GM18861 (cell line): ENCODE data around the gene ATP2A3.

Experiments used
- ATAC-seq: cut with Tn5 transposase; IDR thresholded peaks from one replicate; pipeline ENCODE4 v1.9.1; 2021; ENCODE audit not compliant: unreplicated experiment

ATP2A3 gene

DNA sequence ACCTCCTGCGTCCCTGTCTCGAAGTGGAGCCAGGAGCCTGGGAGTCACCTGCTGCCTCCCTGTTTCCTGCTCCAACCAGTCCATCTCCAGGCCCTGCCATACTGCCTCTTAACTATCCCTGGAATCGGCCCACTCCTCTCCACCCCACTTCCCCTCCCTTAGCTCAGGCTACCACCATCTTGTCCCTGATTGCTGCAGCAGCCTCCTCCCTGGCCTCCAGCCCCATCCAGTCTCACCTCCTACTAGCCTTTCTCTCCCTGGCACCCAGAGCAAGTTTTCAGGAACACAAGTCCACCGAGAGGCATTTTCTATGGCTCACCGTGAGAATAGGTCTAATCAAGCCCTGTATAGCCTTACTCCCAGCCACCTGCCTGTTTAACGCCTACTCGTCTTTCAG lies 70.5 kb downstream of the ATP2A3 start:
- ATAC-seq, result no peak

DNA sequence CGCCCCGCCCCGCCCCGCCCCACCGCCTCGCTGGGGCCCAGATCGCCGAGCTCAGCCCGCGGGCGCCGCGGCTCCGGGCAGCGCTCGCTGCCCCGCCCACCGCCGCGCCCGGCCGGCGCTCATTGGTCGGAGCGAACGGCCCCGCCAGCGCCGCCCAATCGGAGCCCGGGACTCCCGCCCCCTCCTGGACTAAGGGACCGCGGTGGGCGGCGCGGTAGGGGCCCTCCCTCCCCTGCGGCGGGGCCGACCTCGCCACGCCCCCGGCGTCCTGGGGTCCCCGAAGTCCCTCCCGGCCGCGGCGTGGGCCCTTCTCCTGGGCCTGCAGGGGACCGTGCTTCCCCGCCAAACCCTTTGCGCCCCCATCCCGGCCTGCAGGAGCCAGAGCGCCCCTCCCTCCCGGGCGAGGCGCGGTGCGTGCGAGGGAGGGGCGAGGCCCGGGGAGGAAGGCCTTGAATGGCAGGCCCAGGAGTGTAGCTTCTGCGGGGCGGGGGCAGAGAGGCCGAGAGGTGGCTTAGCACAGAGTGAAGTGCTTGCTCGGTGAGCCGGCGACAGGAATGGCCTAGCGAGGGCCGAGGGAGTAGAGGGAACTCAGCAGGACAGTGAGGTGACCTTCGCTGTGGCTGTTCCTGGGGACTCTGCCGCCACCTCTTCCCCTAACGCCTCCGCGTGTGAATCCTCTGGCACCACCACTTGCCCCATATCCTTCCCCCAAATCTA lies 71.1 kb downstream of the ATP2A3 start, which contains the start of gene CAMKK1:
Gene CAMKK1 (minus strand): TSS at position 51 of the 717 bp plus-strand sequence. CDS start 7,366 bp downstream, outside the sequence.
- peak; percentile 62 for ATAC-seq

DNA sequence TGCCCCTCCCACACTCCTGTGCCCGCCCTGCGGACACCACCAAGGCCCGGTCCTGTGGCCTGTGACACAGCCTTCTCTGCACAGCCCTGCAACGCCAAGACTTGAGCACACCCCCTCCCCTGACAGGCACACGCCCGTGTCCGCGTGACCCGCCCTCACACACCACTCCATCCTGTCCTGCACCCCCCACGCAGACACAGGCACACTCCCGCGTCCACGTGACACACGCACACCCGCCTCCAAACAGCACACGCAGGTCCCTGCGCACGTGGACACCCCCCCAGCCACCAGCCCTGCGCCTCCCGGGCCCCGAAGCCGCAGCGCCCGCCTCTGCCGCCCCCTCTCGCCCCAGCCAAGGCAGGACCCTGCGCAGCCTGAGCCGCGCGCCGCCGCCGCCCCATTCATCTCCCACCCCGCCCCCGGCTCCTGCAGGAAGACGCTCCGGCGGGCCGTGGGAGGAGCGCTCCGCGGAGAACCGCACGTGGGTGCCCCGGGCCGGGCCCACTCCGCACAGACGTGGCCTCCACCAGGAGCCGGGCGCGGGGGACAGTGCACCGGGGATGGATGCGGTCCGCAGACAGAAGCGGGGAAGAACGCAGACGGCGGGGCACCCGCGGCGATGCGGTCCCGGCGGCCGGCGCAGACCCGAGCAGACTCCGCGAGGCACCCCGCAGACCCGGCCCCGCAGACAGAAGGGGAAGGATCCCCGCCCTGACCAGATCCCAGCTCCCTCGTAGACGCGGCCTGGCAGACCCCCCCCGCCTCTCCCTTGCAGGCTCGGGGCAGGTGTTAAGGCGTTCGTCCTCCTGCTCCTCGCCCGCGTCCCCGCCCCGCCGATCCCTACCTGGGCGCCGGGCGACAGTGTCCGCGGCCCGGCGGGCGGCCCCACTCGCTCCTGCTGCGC lies 71.9 kb downstream of the ATP2A3 start:
- no peak for ATAC-seq

DNA sequence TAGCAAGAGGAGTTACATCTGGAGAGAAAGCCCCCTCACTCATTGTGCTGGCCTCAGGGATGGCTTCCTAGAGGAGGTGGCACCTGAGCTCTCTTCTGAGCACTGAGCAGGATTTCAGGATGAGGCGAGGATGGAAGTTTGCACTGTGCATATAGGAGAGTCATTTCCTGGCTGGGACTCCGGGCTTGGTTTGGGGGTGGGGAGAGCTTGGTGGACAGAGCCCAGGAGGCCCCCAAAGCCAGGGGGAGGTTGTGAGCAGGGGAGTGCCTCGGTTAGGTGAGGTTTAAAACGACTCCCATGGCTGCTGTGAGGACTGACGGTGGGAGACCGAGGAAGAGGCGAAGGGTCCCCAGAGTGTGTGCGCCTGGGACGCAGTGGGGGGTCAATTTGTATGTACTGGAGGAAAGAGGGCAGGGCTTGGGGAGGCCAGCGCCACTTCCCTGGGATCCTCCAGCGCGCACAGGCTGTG lies 72.6 kb downstream of the ATP2A3 start:
- no peak for ATAC-seq

DNA sequence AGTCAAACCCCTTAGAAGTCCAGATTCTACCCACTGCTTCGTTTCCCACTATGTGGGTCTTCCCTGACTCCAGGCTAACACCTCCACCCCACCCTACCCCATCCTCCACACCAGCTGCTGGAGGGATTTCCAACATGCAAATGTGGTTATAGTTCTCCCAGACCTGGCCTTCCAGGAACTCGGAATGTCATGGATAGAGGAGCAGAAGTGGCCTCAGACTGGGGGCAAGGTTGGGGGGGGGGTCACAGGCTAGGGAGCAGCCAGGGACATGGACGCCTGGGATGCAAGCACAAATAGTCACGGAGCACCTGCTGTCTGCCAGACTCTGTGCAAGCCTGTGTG lies 73.4 kb downstream of the ATP2A3 start:
- no peak for ATAC-seq

DNA sequence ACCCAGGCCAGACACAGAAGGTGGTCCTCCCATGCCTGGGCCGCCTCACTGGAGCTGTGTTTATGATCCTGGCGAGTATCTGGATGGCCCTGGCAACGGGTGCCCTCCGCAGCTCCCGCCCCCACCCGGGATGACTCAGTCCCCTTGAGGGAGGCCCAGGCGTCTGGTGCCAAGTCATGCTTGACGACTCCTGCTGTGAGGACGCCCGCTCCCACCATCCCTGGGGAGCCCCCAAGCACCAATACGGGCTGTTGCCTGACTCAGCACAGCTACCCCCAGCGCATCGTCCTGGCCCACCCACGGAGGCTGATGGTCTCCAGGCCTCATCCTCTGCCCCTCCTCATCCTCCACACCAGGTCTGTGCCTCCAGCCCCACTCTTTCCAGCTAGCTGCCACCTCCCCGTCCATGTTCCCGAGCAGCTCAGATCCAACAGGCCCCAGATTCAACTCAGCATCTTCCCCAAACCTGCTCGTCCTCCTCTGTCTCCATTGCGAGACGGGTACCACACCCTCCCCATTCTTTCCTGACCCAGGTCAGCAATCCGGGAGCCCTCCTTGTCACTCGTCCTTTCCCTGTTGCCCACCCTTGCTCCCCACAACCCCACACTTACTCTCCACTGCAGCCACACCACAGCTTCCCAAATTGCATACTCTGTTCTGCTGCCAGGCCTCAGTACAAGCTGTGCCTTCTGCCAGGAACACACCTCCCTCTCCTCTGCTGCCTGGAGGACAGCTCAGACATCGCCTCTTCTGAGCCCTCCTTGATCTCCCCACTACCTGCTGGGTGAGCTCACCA lies 74.0 kb downstream of the ATP2A3 start:
- ATAC-seq, result no peak

DNA sequence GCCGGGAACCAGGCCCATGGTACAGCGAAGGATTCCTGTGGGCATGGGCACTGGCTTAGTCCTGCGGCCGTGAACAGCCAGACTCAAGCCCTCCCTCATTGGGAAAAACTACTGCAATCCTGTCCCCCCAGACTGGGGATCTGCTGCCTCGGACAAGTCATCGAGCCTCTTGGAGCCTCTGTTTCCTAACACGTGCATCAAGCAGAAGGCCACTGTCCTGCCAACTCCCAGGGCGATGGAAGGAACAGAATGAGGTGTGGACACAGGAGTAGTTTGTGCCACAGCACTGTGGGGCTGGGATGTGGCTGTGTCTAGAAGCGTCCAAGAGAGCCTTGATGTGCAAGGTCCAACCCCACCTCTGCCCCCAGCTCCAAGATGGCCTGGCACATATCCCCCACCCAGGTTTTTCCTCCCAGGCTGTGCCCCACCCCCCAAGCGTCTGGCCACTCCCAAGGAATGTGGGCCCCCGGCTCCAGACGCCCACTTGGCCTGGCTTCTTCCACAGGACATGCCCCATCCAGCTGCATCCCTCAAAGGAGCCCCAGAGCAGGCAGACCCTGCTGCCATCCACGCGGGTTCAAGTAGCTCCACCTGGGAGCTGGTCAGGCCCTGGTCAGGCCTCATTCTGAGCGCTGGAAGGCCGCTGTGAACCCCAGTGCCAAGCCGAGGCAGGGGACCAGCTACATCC lies 74.8 kb downstream of the ATP2A3 start:
- no peak for ATAC-seq

DNA sequence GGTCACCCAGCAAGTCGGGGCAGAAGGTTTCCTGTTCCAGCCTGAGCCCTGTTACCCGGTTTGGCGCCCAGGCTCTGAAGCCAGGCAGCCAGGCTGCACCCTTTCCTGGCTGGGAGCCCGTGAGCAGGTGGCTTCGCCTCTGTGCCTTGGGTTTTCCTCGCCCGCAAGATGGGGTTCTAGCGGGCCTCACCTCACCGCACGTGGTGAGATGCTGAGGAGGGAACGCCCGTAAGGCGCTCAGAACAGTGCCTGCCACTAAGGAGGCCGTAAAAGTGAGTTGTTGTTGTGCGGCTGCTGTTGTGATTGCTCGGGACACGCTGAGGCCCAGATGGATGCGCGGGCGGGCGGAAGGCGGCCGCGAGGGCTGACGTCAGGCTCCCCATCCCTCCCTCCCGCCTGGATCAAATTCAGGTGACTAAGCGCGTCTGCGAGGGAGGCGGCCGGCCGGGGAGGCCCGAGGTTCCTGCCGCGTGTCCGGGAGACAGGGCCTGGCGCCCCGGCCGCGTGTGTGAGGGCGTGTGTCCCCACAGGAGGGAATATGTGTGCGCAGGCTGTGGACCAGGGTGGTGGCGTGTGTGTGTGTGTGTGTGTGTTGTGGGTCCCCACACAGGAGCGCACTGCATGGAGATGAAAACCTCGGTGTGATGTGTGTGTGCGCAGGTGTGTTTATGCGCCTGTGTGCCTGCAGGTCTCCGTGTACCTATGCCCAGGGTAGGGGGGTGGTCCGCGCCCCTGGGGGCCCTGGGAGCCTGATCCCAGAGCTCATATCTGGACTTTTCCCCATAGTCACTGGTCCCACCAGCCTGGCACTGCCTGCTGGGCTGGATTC lies 75.7 kb downstream of the ATP2A3 start:
- no peak for ATAC-seq

DNA sequence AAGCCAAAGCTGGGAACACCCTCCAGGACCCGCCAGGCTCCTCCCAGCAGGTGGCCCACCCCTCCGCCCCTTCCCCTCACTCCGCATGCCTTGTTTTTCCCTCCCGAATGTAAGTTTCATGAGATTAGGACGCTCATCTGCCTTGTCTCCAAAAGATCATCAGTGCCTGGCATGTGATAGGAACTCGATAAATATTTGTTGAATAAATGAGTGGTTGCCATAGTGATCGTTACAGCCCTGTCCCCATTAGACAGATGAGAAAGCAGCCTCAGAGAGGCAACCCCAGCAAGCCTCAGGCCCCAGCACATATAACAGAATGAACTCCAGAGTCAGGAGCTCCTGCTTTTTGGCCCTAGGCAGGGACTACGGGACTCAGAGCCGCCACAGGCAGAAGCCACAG lies 76.4 kb downstream of the ATP2A3 start:
- no peak for ATAC-seq

DNA sequence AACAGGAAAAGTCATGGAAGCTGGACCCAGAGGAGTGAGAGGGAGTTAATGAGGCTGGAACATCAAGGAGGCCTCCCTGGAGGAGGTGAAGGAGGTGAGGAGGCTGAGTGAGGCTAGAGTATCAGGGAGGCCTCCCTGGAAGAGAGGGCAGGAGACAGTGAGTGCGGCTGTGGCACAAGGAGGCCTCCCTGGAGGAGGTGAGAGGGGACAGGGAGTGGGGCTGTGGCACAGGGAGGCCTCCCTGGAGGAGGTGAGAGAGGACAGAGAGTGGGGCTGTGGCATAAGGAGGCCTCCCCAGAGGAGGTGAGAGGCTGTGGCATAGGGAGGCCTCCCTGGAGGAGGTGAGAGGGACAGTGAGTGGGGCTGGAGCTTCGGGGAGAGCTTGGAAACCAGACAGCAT lies 76.8 kb downstream of the ATP2A3 start:
- no peak for ATAC-seq

DNA sequence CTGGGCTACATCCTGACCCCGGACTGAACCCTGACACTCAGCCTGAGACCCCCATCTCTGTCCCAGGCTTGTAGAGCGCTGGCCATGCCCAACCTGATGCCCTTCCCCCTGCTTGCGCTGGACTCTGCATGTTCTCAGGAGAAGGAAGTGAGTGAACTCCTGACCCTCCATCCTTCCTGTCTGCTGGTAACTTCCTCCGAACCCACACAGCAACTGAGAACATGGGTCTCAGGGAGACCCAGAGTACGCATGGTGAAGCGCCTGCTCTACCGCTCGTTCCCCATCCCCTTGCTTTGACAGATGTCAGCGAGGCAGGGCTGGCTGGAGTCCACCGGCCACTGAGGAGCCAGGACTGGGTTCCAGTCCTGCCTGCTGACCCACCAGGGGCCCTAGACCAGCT lies 77.5 kb downstream of the ATP2A3 start:
- ATAC-seq, result no peak

DNA sequence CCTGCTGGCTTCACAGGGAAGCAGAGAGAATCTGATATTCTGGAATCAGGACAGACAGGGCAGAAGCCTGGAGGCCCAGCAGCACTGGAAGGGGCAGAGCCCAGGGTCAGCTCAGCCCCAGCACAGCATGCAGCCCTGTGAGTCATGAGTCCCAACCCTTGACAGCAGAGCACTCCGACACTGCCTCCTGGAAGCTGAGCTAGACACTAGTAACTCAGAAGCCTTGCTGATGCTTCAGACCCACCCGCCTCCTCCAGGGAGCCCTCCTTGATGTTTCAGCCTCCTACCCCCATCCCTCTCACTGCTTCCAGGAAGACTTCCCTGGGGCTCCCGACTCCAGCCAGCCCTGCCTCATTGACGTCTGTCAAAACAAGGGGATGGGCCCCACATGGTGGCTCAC lies 78.3 kb downstream of the ATP2A3 start:
- no peak for ATAC-seq

DNA sequence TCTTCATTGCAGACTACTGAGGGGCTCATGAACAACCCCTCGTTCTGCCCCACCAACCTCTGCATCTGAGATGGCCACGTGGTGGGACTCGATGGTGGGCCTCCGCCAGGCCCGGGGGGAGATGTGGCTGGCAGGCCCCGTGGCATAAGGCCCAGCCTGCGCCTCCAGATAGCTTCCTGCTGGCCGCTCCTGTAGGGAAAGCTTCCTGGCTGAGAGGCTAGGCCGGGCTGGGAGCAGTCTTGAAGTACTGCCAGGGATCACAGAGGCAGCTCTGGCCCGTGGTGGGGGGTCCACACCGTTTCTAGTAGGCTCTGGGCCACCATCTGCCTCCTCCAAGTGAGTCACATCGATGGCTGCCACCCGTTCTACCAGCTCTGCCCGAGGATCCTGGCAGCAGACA lies 79.0 kb downstream of the ATP2A3 start:
- ATAC-seq, result no peak

DNA sequence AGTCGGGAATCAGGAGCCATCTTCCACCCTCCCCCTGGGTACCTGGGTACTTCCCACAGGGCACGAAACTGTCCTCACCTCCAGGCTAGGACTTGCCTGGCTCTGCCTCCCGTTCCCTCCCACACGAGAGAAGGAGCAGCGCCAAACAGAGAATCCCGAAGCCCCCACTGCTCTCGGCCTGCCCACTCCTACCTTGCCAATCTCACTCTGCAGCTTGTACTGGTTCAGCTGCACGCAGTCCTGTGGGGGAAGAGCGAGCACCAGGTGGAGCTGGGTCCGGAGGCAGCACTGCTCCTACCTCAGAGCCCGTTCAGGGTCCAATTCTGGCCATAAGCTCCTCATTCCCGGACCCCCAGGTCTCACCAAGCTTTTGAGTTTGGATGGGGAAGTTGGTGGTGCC lies 80.0 kb downstream of the ATP2A3 start:
- no peak for ATAC-seq

DNA sequence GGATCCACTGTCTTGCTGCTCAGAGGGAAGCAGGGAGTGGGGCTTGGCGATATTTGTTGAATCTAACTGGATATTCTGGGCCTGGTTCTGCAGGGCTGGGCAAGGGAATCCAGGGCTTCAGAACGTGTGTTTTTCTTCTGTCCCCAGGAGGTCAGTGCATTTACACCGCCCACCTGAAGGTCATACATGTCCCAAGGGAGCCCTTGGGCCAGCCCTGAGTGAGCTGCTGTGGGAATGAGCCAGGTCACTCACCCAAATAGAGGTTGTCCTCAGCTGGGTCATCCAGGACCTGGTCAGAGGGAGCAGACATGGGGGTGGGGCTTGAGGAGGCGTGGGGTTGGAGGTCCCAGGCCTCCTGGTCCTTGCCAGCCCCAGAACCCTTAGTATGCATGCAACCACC lies 82.0 kb downstream of the ATP2A3 start:
- no peak for ATAC-seq

DNA sequence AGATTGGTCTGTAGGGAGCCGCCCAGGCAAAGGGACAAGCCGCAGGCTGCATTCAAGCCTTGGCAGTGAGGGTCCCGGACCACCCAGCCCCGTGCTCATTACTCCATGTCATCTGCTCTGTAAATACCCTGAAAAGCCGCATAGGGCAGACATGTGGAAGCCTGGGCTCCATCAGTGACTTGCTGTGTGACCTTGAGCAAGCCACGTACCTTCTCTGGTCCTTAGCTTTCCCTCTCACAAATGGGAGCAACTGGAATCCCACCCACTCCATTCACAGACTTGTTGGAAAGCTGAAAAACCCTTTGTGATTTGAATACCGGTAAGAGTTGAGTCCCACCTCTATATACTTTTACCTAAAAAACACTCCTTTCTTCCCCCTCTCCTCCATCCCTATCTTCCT lies 83.3 kb downstream of the ATP2A3 start:
- ATAC-seq, result no peak

DNA sequence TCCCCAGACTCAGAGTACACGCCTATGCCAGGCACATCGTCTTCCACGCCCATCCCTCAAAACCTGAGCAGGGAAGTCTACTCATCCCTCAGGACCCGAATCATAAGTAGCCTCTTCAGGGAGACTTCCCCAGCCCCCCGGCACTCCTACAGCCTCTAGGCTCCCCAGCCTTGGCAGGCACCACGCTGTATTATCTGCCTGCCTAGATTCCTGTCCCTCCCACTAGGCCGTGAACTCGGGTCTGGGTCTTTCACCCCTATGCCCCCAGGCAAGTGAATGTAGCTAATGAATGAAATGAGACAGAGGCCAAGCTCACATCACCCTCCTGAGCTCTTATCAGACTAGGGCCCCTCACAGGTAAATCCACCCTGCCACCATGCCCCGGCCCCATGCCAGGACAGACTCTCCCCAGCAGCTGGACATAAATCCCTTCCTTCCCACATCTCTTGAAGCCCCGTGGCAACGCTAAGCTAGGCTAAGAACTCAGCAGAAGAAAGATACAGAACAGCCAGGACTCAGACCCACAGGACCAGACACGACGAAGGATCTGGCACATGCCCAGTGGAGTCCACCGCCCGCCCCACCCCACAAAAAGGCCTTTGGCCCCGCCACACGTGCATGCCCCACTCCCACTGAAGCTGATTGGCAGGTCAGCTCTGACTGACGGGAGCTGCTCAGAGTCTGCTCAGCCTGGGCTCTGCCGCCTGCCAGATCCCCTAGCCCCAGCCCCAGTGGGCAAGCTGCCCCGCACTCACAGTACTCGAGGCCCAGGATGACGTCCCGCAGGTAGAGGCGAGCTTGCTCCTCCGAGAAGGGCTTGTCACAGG lies 84.4 kb downstream of the ATP2A3 start:
- ATAC-seq, result no peak

DNA sequence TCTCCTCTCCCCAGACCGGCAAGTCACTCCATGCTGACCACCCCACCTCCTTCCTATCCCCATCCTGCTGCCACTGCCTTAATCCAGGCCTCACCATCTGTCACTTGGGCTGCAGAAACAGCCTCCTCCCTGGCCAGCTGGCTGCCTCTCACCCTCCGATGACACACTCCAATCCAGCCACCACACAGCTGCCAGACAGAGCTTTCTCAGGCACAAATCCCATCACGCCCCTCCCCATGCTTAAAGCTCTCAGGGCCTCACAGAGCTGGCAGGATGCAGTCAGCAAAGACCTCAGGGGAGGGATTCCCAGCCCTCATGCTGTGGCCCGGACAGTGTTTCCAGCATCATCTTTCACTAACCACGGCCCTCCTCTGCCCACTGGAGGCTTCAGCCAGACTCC lies 85.1 kb downstream of the ATP2A3 start:
- ATAC-seq, result no peak

DNA sequence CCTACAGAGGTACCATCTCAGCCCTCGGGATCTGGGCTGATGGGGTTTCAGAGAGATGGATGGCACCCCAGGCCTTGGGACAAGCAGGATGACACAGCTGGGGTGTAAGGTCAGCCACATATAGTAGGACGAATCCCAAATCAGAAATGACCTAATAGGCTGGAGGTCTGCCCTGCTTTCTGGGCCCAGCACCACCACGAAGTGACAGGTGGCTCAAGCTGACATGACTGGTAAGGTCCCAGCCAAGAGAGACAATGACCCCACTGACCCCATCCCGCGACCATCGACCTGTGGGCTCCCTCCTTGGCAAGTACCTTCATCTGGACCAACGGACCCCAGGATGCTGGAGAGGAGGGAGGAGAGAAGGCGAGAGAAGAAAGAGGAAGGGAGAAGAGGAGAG lies 87.0 kb downstream of the ATP2A3 start:
- no peak for ATAC-seq
